ENCODE measurements around the gene SYCN.

Gene SYCN

GRCh38 chr19:39154629-39155100 is 49.4 kb downstream of the SYCN start:
- no peak for TF ChIP-seq CTCF (IDR thresholded peaks at IDR 0.05; ENCODE audit: insufficient read depth, low read depth, low read length, missing control alignments)
- DNase-seq (ENCODE audit: low read depth) = no peak

GRCh38 chr19:39154100-39154628 is 49.9 kb downstream of the SYCN start:
- H3K4me3 ChIP-seq (ENCODE audit: low read depth, low read length) = no peak overlapping the region
- no peak for TF ChIP-seq CTCF (IDR thresholded peaks at IDR 0.05; ENCODE audit: insufficient read depth, low read depth, low read length, missing control alignments)
- no peak for DNase-seq (ENCODE audit: low read depth)

More at GRCh38 chr19:39154629-39155100, 49.4 kb downstream of the SYCN start:
- no peak overlapping the region for H3K4me3 ChIP-seq (ENCODE audit: low read depth, low read length)

All from GM12865 (cell line).